GM19035 (cell line): ENCODE measurements around the gene NCMAP.
"Not testable (repeated sequence)": the region's sequence is repeated elsewhere in the genome, so short reads cannot be mapped to it uniquely, and the experiment has no call there.

Experiments
- ATAC-seq: cut with Tn5 transposase; IDR thresholded peaks from one replicate; pipeline ENCODE4 v1.9.1; 2021; ENCODE audit not compliant: unreplicated experiment

Gene NCMAP

GRCh38 chr1:24555591-24556413 is at the start of gene NCMAP:
Gene NCMAP (plus strand): TSS chr1:24556087. CDS start chr1:24595431, 39,344 bp downstream.
- no peak for ATAC-seq

- ATAC-seq = no peak
Observed at GRCh38 chr1:24506691-24507381, 49.1 kb upstream of the NCMAP start.

- ATAC-seq = no peak
Observed at GRCh38 chr1:24507405-24507804, 48.5 kb upstream of the NCMAP start.

- no peak for ATAC-seq
Observed at GRCh38 chr1:24508911-24509310, 47.0 kb upstream of the NCMAP start.

GRCh38 chr1:24513706-24514105 is 42.2 kb upstream of the NCMAP start:
- no peak for ATAC-seq

- ATAC-seq = no peak
Observed at GRCh38 chr1:24514946-24515345, 40.9 kb upstream of the NCMAP start.

- not testable (repeated sequence) for ATAC-seq
Observed at GRCh38 chr1:24515671-24516209, 40.1 kb upstream of the NCMAP start.

GRCh38 chr1:24516506-24516905 is 39.4 kb upstream of the NCMAP start:
- ATAC-seq = no peak

- no peak for ATAC-seq
Observed at GRCh38 chr1:24517898-24518297, 38.0 kb upstream of the NCMAP start.

GRCh38 chr1:24520282-24520681 is 35.6 kb upstream of the NCMAP start:
- not testable (repeated sequence) for ATAC-seq

- ATAC-seq = no peak
Observed at GRCh38 chr1:24525606-24526005, 30.3 kb upstream of the NCMAP start.

GRCh38 chr1:24526045-24526444 is 29.8 kb upstream of the NCMAP start:
- no peak for ATAC-seq

GRCh38 chr1:24526940-24527542 is 28.8 kb upstream of the NCMAP start:
- no peak for ATAC-seq

GRCh38 chr1:24528744-24529143 is 27.1 kb upstream of the NCMAP start:
- ATAC-seq = no peak

GRCh38 chr1:24529292-24529691 is 26.6 kb upstream of the NCMAP start:
- ATAC-seq = not testable (repeated sequence)

GRCh38 chr1:24535021-24535424 is 20.9 kb upstream of the NCMAP start:
- ATAC-seq = peak; percentile 48

- no peak for ATAC-seq
Observed at GRCh38 chr1:24535778-24536177, 20.1 kb upstream of the NCMAP start.

GRCh38 chr1:24536391-24536840 is 19.5 kb upstream of the NCMAP start:
- ATAC-seq = peak; percentile 65

GRCh38 chr1:24540051-24540905 is 15.6 kb upstream of the NCMAP start:
- ATAC-seq = no peak

- no peak for ATAC-seq
Observed at GRCh38 chr1:24540906-24541710, 14.8 kb upstream of the NCMAP start.
